GM10248 (cell line): Measurements from ENCODE around the gene GRID2.

ENCODE experiments used
- CTCF ChIA-PET: fragments of 300-600 bp; sonication (Branson Sonifier 250); formaldehyde crosslinking; extraction: SDS; loops from one replicate; lab custom pipeline; 2021; ENCODE audit warnings: antibody characterized with exemption; lab: Yijun Ruan, JAX
- POLR2A ChIA-PET: fragments of 350-650 bp; sonication (Branson Sonifier 250); formaldehyde crosslinking; extraction: SDS; loops from one replicate; lab custom pipeline; 2020; ENCODE audit warnings: antibody characterized with exemption; lab: Yijun Ruan, JAX
- DNase-seq: peaks from one replicate; pipeline ENCODE4 v3.0.0; 2012; ENCODE audit errors: extremely low spot score
- TF ChIP-seq, protein P1 (sequence below): IDR thresholded peaks from 2 replicates; pipeline ENCODE4 v1.5.1; 2012; ENCODE audit warnings: mild to moderate bottlenecking, low read depth; ENCODE audit errors: extremely low read depth, missing control alignments, control extremely low read depth

The GRID2 gene

DNA sequence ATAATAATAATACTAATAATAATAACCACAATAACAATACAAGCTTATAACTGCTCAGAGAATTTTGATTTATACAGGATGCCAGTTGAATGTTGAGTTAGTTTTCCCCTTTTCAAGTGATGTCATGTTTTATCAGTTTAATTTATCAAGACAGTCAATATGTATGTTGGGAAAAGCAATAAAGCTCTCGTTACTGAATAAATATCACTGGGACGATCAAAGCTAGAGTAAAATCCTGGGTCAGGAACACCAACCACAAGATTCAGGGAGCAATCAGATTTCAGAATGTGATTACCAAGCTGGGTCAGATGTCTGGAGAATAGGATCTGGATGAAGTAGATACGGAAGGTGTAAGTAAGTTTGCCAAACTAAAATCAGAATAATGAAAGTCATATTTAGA is 179.6 kb downstream of the GRID2 start:
- no peak for DNase-seq
- POLR2A ChIA-PET: no interaction called here
- CTCF ChIA-PET: interaction anchor here (1.3 to 1.6 kb wide), 2 partner anchors 10 kb away, joined by 3 read pairs; no protein-coding TSS in a partner anchor
- TF ChIP-seq, protein P1, sequence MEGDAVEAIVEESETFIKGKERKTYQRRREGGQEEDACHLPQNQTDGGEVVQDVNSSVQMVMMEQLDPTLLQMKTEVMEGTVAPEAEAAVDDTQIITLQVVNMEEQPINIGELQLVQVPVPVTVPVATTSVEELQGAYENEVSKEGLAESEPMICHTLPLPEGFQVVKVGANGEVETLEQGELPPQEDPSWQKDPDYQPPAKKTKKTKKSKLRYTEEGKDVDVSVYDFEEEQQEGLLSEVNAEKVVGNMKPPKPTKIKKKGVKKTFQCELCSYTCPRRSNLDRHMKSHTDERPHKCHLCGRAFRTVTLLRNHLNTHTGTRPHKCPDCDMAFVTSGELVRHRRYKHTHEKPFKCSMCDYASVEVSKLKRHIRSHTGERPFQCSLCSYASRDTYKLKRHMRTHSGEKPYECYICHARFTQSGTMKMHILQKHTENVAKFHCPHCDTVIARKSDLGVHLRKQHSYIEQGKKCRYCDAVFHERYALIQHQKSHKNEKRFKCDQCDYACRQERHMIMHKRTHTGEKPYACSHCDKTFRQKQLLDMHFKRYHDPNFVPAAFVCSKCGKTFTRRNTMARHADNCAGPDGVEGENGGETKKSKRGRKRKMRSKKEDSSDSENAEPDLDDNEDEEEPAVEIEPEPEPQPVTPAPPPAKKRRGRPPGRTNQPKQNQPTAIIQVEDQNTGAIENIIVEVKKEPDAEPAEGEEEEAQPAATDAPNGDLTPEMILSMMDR: no peak

DNA sequence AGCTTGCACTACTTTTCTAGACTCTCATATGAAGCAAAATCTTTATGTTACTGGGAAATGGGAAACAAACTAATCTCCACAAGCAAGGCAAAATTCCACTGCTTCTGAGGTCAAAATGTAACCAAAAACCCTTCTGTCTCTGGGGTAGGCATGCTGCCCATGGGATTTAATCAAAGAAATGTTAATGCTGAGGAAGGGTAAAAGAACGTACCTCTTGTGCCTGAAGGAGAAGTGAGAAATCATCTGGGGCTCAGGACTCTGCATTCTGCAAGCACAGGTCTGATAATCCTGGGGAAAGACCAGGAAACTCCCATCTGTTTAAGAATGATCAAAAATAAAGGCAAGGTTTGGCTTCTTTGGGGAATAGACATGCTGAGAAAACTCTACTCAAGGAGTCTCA is 184.7 kb downstream of the GRID2 start:
- DNase-seq: no peak
- CTCF ChIA-PET: interaction anchor here (1.1 kb wide), 1 partner anchor 11 kb away, joined by 3 read pairs; no protein-coding TSS in a partner anchor
- POLR2A ChIA-PET: no interaction called here
- TF ChIP-seq, protein P1: no peak

DNA sequence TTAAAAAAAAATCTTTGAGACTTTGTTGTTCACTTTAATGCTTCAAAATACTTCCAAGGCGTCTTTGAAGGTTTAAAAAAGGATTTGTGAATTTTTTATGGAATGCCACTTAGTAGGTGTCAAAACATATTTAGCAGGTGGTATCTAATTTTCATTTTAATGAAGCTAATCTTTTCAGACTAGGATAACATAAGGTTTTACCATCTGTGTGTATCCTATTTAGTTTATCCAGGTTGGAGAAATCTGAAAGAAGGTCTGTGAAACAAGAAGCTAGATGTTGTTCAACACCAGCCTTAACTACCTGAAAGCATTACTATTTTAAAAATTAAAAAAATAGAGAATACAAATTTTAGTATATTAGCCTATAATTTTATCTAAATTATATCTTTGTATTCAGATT is 193.4 kb downstream of the GRID2 start:
- POLR2A ChIA-PET: no interaction called here
- DNase-seq: no peak
- CTCF ChIA-PET: no interaction called here
- TF ChIP-seq, protein P1: no peak

DNA sequence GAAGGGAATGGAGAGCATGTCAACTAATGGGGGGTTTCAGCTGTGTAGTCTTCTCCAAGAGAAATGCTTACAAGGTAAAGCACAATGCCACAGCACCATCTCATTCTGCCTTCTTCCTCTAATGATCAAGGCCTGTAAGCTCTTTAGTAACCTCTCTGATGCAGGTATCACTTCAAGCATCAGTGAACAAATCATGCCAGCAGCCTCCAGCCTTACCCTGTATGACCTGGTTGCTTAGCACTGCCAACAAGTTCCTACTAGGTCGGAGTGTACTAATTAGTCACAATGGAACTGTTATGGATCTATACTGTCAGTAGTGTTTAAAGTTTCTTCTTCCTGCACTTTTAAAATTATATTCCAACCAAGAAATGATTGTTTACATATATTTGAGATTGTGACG is 197.7 kb downstream of the GRID2 start:
- CTCF ChIA-PET: no interaction called here
- DNase-seq: no peak
- POLR2A ChIA-PET: no interaction called here
- TF ChIP-seq, protein P1: no peak

DNA sequence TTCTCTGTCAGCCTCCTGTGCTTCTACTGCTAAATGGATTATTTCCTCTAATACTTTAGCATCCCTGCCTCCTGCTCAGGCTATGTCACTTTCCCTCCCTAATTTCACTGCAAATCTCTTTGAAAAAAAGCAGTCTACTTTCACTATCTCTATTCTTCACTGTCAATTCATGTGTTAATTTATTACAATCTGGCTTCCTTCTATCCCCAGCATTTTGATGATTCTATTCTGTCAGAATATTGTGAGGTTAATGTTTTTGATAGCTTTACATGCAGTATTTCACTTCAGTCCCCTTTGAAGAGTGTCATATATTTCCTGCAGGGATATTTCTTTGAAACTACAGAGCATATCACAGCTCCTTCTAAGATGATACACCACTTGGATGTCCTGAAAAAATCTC is 203.2 kb downstream of the GRID2 start:
- POLR2A ChIA-PET: no interaction called here
- DNase-seq: no peak

DNA sequence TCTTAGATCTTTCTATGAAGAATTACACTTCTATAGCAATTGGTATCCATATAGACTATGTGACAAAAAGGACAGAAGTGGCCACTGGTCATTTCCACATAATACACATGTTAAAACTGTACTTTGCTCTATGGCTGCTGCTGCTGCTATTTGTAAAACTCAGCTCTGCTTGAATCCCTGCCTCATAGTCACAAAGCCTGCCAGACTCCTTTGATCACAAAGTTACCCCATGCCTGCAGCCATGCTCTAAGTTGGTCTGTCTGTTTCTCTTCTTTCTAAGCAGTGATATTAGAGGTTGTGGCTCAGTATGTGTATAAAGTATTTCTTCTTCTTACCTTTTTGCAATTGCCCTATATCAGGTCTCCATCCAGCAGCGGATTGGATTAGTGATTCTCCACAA is 210.9 kb downstream of the GRID2 start:
- TF ChIP-seq, protein P1: no peak
- no peak for DNase-seq
- ChIA-PET POLR2A (no interaction called here), CTCF (interaction anchor here (1.1 kb wide), 1 partner anchor 18 kb away, joined by 3 read pairs; no protein-coding TSS in a partner anchor)

More for the DNA sequence above, 203.2 kb downstream of the GRID2 start:
- TF ChIP-seq, protein P1: no peak
- CTCF ChIA-PET: interaction anchor here (1.5 kb wide), 1 partner anchor 10 kb away, joined by 3 read pairs; no protein-coding TSS in a partner anchor
